ENCODE data around the gene PTK7.

DNA sequence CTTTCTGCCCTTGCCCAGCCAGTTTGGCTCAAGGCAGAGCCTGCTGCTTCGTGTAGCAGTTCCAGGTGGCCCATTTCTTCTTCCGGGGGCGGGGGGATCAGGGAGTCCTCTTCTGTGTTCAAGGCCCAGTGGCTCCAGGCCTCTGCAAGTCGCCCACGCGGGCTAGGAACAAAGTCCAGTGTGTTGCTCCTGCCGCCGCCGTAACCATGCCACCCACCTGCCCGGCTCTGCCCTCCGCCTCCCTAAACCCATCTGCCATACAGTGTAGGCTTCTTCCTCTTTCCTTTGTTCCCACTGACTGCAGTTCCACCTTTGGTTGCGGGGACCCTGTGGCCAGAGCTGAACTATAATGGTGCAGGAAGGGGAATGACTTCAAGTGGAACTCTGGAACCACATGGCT is 51.1 kb downstream of the PTK7 start:
- TF ChIP-seq POLR2AphosphoS5 (IDR thresholded peaks at IDR 0.05; ENCODE audit: low read depth, low read length) (no peak), TAF1 (IDR thresholded peaks at IDR 0.05; ENCODE audit: borderline replicate concordance, insufficient read depth, low read length) (no peak), REST (IDR thresholded peaks at IDR 0.05; ENCODE audit: insufficient read depth in 1 of 2, low read depth in 2 of 2, low read length in 2 of 2) (no peak)

Measured in PFSK-1 (cell line).